ENCODE data around the gene DNAJC27. TPM values are rescaled to one million over a fixed set of nuclear protein-coding genes. Genes with fewer than 3 reads are reported as not detected.

DNAJC27 gene
- total RNA-seq, 1 experiment from 2014 or later, result 5.1 TPM

- no peak for DNase-seq
- TF ChIP-seq CTCF (IDR thresholded peaks at IDR 0.05; ENCODE audit: insufficient read depth in 1 of 2, low read depth in 1 of 2, low read length in 1 of 2, severe bottlenecking in 1 of 2, unreplicated experiment in 1 of 2), result no peak
- Mint-ChIP-seq H3K9me3 (ENCODE audit: unreplicated experiment) (peaks cover 48% of the 10 kb centered on the region), H3K27ac (ENCODE audit: unreplicated experiment) (no peak overlapping the region), H3K27me3 (ENCODE audit: insufficient read depth, unreplicated experiment) (no peaks in the 10 kb centered on the region), H3K4me3 (ENCODE audit: unreplicated experiment) (no peak overlapping the region), H3K36me3 (ENCODE audit: insufficient read depth, unreplicated experiment) (peaks cover 61% of the 10 kb centered on the region), H3K4me1 (ENCODE audit: low read depth, unreplicated experiment) (peaks cover 7% of the 10 kb centered on the region)
- Histone ChIP-seq H3K27me3 (replicated peaks; ENCODE audit: control insufficient read depth, insufficient read depth, low read length) (no peaks in the 10 kb centered on the region), H3K9me3 (peaks cover 21% of the 10 kb centered on the region), H3K4me3 (ENCODE audit: low read depth, low read length) (no peak overlapping the region), H3K4me1 (0 out of 2 replicates have a peak, but pooled peaks cover 4% of the 10 kb centered on the region), H3K36me3 (ENCODE audit: control insufficient read depth, insufficient read depth, low read length) (no peaks in the 10 kb centered on the region; the same call in 1 of the 2 replicates)
- no TSS peak for BruUV-seq (replicated peaks)
- CTCF ChIA-PET, result no interaction called here
- POLR2A ChIA-PET, result no interaction called here
- intact Hi-C loops (cut with micrococcal nuclease; ENCODE audit: unreplicated experiment), result no loop called here
Measured at GRCh38 chr2:24894750-24895149, 77.0 kb downstream of the DNAJC27 start.

- peaks cover 7% of the 10 kb centered on the region for H3K4me1 Mint-ChIP-seq (ENCODE audit: low read depth, unreplicated experiment)
- H3K9me3 Mint-ChIP-seq (ENCODE audit: unreplicated experiment), result peaks cover 48% of the 10 kb centered on the region
- no peaks in the 10 kb centered on the region for H3K27me3 Mint-ChIP-seq (ENCODE audit: insufficient read depth, unreplicated experiment)
- Histone ChIP-seq H3K4me1 (0 out of 2 replicates have a peak, but pooled peaks cover 4% of the 10 kb centered on the region), H3K9me3 (peaks cover 21% of the 10 kb centered on the region), H3K4me3 (ENCODE audit: low read depth, low read length) (no peak overlapping the region), H3K36me3 (ENCODE audit: control insufficient read depth, insufficient read depth, low read length) (no peaks in the 10 kb centered on the region; the same call in 1 of the 2 replicates), H3K27me3 (replicated peaks; ENCODE audit: control insufficient read depth, insufficient read depth, low read length) (no peaks in the 10 kb centered on the region)
- CTCF ChIA-PET, result no interaction called here
- peaks cover 59% of the 10 kb centered on the region for H3K36me3 Mint-ChIP-seq (ENCODE audit: insufficient read depth, unreplicated experiment)
- DNase-seq, result no peak
- POLR2A ChIA-PET, result no interaction called here
- no TSS peak for BruUV-seq (replicated peaks)
- no peak overlapping the region for H3K4me3 Mint-ChIP-seq (ENCODE audit: unreplicated experiment)
- no peak overlapping the region for H3K27ac Mint-ChIP-seq (ENCODE audit: unreplicated experiment)
- intact Hi-C loops (cut with micrococcal nuclease; ENCODE audit: unreplicated experiment), result no loop called here
- TF ChIP-seq CTCF (IDR thresholded peaks at IDR 0.05; ENCODE audit: insufficient read depth in 1 of 2, low read depth in 1 of 2, low read length in 1 of 2, severe bottlenecking in 1 of 2, unreplicated experiment in 1 of 2), result no peak
Measured at GRCh38 chr2:24893934-24894333, 77.8 kb downstream of the DNAJC27 start.

Other genes starting within 250 kb of the DNAJC27 start
- gene PTRHD1, start 178.6 kb downstream of the DNAJC27 start, total RNA-seq (2022), result 49.4 and 52.8 TPM in 2 replicates
- 54.8 and 58.3 TPM in 2 replicates for gene CENPO, start 178.5 kb downstream of the DNAJC27 start, total RNA-seq (2022)
- gene ADCY3, start 51.7 kb downstream of the DNAJC27 start, total RNA-seq (2022), result 71.3 and 75.6 TPM in 2 replicates
- 14.5 and 19.1 TPM in 2 replicates for gene EFR3B, start 70.1 kb upstream of the DNAJC27 start, total RNA-seq (2022)
- gene POMC, start 196.6 kb upstream of the DNAJC27 start, total RNA-seq (2022), result 10.5 and 14.9 TPM in 2 replicates

All from Caco-2 (cell line).